SK-N-MC (cell line): Measurements from ENCODE around the gene AQP9.
"Not testable (repeated sequence)": the region's sequence is repeated elsewhere in the genome, so short reads cannot be mapped to it uniquely, and the experiment has no call there.

Experiments
- EZH2 ChIP-seq: fragments of 200-600 bp; sonication (generic); IDR thresholded peaks from one replicate; pipeline ENCODE4 v1.6.1; 2017; ENCODE audit warnings: antibody characterized with exemption
- POLR2AphosphoS5 ChIP-seq: IDR thresholded peaks from 2 replicates; pipeline ENCODE4 v1.6.1; 2012; ENCODE audit warnings: mild to moderate bottlenecking, low read depth, low read length, borderline replicate concordance

- TF ChIP-seq EZH2, POLR2AphosphoS5: not testable (repeated sequence)
Observed at GRCh38 chr15:58210031-58210430, 71.8 kb downstream of the AQP9 start.
